ENCODE data around the gene SYTL5.

GRCh38 chrX:38110231-38110630, 103.9 kb downstream of the SYTL5 start:
- TF ChIP-seq MAX (IDR thresholded peaks at IDR 0.05) (no peak), EP300 (IDR thresholded peaks at IDR 0.05; ENCODE audit: borderline replicate concordance) (no peak), RAD21 (IDR thresholded peaks at IDR 0.05; ENCODE audit: low read depth) (no peak), USF1 (IDR thresholded peaks at IDR 0.05) (no peak)

Measured in Ishikawa (cell line).